K562 (cell line): ENCODE results near the gene OFD1. TPM values are rescaled to one million over a fixed set of nuclear protein-coding genes. Genes with fewer than 3 reads are reported as not detected.

Experiments
- ATAC-seq: fragments of 200-7000 bp; cut with Tn5 transposase; 3 replicates; pipeline ENCODE4 v1.9.1; 2020; ENCODE audit warnings: moderate library complexity
- BruUV-seq: library from RNA; stranded (reverse); fragments of 400-500 nt; replicated peaks from 2 replicates; lab custom pipeline; 2021; lab: Mats Ljungman, UMichigan
- CTCF ChIA-PET: fragments of 300-600 bp; formaldehyde crosslinking; extraction: SDS; loops from one replicate; lab custom pipeline; 2021; ENCODE audit warnings: low intra/inter-chr PET ratio; lab: Yijun Ruan, JAX
- POLR2A ChIA-PET: fragments of 300-600, 350-650 bp; sonication (Branson Sonifier 250); formaldehyde crosslinking; extraction: SDS; loops from one replicate; lab custom pipeline; 2021; ENCODE audit warnings: antibody characterized with exemption, inconsistent platforms; lab: Yijun Ruan, JAX
- DNase-seq, 4 experiments: peaks; one replicate each; pipeline versions ENCODE4 v3.0.0 to v3.0.0-alpha.2; 2011 to 2018; ENCODE audit warnings: low spot score in 3 of 4, mixed read lengths in 3 of 4; ENCODE audit errors: extremely low read depth in 1 of 4
- FAIRE-seq: peaks from 2 replicates; lab custom pipeline; 2011; peaks lifted over from hg19 to GRCh38; lab: Jason Lieb, UNC
- H2AFZ ChIP-seq: 2 replicates; pipeline ENCODE4 v1.6.0; 2011; ENCODE audit warnings: low read depth, low read length, control low read depth, inconsistent platforms
- H3K27ac ChIP-seq: fragments of 200-600 bp; 3 replicates; pipeline ENCODE4 v1.8.0; 2011; ENCODE audit warnings: low read depth, mild to moderate bottlenecking, control low read depth, inconsistent platforms, low read length, moderate library complexity, mixed read lengths; ENCODE audit errors: extremely low read depth
- H3K27me3 ChIP-seq, 2 experiments: fragments of 300-600 bp in 1 of 2; 2 replicates in 1 of 2; 3 replicates in 1 of 2; pipeline versions ENCODE4 v1.6.0 to v1.8.0; 2011; ENCODE audit warnings: inconsistent platforms in 2 of 2, low read length in 2 of 2, mild to moderate bottlenecking in 1 of 2, mixed read lengths in 1 of 2, moderate library complexity in 1 of 2; ENCODE audit not compliant: control insufficient read depth in 2 of 2, insufficient read depth in 2 of 2
- H3K36me3 ChIP-seq: fragments of 300-600 bp; 3 replicates; pipeline ENCODE4 v1.8.0; 2011; ENCODE audit warnings: mild to moderate bottlenecking, low read length, inconsistent platforms; ENCODE audit not compliant: control insufficient read depth, insufficient read depth
- H3K4me1 ChIP-seq, 2 experiments: fragments of 200-600 bp in 1 of 2; replicated peaks in 1 of 2; 2 replicates in 1 of 2; 3 replicates in 1 of 2; pipeline versions ENCODE4 v1.5.1 to v1.8.0; 2011; ENCODE audit warnings: inconsistent platforms in 2 of 2, low read length in 2 of 2, mild to moderate bottlenecking in 1 of 2, mixed read lengths in 1 of 2, moderate library complexity in 1 of 2; ENCODE audit not compliant: control insufficient read depth in 2 of 2, insufficient read depth in 2 of 2
- H3K4me2 ChIP-seq: 2 replicates; pipeline ENCODE4 v1.6.1; 2011; ENCODE audit warnings: low read length, control low read depth, inconsistent platforms, mixed read lengths; ENCODE audit not compliant: insufficient read depth
- H3K4me3 ChIP-seq: fragments of 200-600 bp; sonication (generic), shearing (Covaris generic); 2 replicates; pipeline ENCODE4 v1.5.1; 2016; ENCODE audit warnings: control low read depth, inconsistent platforms
- H3K79me2 ChIP-seq: fragments of 200-600 bp; 3 replicates; pipeline ENCODE4 v1.8.0; 2011; ENCODE audit warnings: low read length, inconsistent platforms; ENCODE audit not compliant: control insufficient read depth, insufficient read depth
- H3K9ac ChIP-seq, 2 experiments: 2 replicates each; pipeline versions ENCODE4 v1.6.0 to v1.6.1; 2011; ENCODE audit warnings: low read depth in 2 of 2, low read length in 2 of 2, control low read depth in 1 of 2, inconsistent platforms in 1 of 2, mild to moderate bottlenecking in 1 of 2, mixed read lengths in 1 of 2; ENCODE audit not compliant: insufficient read depth in 1 of 2
- H3K9me1 ChIP-seq: one replicate; pipeline ENCODE4 v1.6.0; 2011; ENCODE audit warnings: inconsistent platforms, mild to moderate bottlenecking, low read length, moderate library complexity; ENCODE audit not compliant: control insufficient read depth, insufficient read depth
- H3K9me3 ChIP-seq: replicated peaks from 2 replicates; pipeline ENCODE4 v1.5.1; 2011; ENCODE audit warnings: low read depth, low read length, inconsistent platforms; ENCODE audit not compliant: control insufficient read depth, insufficient read depth
- H4K20me1 ChIP-seq: replicated peaks from 2 replicates; pipeline ENCODE4 v1.6.1; 2011; ENCODE audit warnings: low read length, inconsistent platforms, mixed read lengths; ENCODE audit not compliant: control insufficient read depth, insufficient read depth
- ATF3 ChIP-seq, 2 experiments: fragments of 450-650 bp in 1 of 2; sonication (generic) in 1 of 2; formaldehyde crosslinking in 1 of 2; IDR thresholded peaks in 1 of 2; conservative IDR thresholded peaks in 1 of 2; 2 replicates each; pipeline versions ENCODE4 v1.6.1 to v1.8.1; 2016 to 2023; ENCODE audit warnings: mild to moderate bottlenecking in 2 of 2, moderate library complexity in 2 of 2, inconsistent platforms in 1 of 2, missing genetic modification reagents in 1 of 2
- CBX5 ChIP-seq: IDR thresholded peaks from 2 replicates; pipeline ENCODE4 v1.6.1; 2014; ENCODE audit warnings: low read depth, borderline replicate concordance
- CBX8 ChIP-seq: fragments of 200-600 bp; sonication (generic); IDR thresholded peaks from 2 replicates; pipeline ENCODE4 v1.6.1; 2012; ENCODE audit warnings: borderline replicate concordance, mixed run types, low read depth, mild to moderate bottlenecking, moderate library complexity, mixed read lengths, low read length, control low read depth, inconsistent platforms; ENCODE audit not compliant: poor library complexity, severe bottlenecking; ENCODE audit errors: extremely low read depth
- CTCFL ChIP-seq: IDR thresholded peaks from 2 replicates; pipeline ENCODE4 v1.6.1; 2011; ENCODE audit warnings: borderline replicate concordance, low read depth, mild to moderate bottlenecking, moderate library complexity, low read length; ENCODE audit not compliant: insufficient read depth, poor library complexity, severe bottlenecking
- HMBOX1 ChIP-seq: sonication (generic); IDR thresholded peaks from 2 replicates; pipeline ENCODE4 v1.6.1; 2016
- MTF1 ChIP-seq: fragments of 250-450 bp; sonication (Bioruptor Pico); IDR thresholded peaks from 2 replicates; pipeline ENCODE4 v1.9.0; 2021; ENCODE audit warnings: moderate library complexity, mild to moderate bottlenecking, inconsistent platforms, borderline replicate concordance
- MXI1 ChIP-seq: IDR thresholded peaks from 2 replicates; pipeline ENCODE4 v1.6.1; 2011; ENCODE audit warnings: low read depth, mild to moderate bottlenecking, improper control_type of control experiment, low read length
- RBM15 ChIP-seq: fragments of 200-400 bp; formaldehyde crosslinking; IDR thresholded peaks from 2 replicates; pipeline ENCODE4 v1.6.1; 2018; ENCODE audit warnings: mild to moderate bottlenecking, low read length, moderate library complexity; ENCODE audit not compliant: insufficient read depth
- SETDB1 ChIP-seq: IDR thresholded peaks from one replicate; pipeline ENCODE4 v1.6.1; 2012; ENCODE audit warnings: low read length, control low read depth, inconsistent platforms
- SMAD3 ChIP-seq: fragments of 450-650 bp; formaldehyde crosslinking; conservative IDR thresholded peaks from 2 replicates; pipeline ENCODE4 v1.4.0; 2020; ENCODE audit warnings: mild to moderate bottlenecking
- ZNF586 ChIP-seq: fragments of 450-650 bp; formaldehyde crosslinking; conservative IDR thresholded peaks from 2 replicates; pipeline ENCODE4 v1.4.0; 2020; ENCODE audit warnings: mild to moderate bottlenecking, moderate library complexity
- ZNF695 ChIP-seq: fragments of 450-650 bp; formaldehyde crosslinking; IDR thresholded peaks from 2 replicates; pipeline ENCODE4 v1.4.0; 2020; ENCODE audit warnings: mild to moderate bottlenecking, moderate library complexity
- WGBS: fragments of 100-300 bp; shearing (Covaris generic); methylation state at CpG from one replicate; pipeline ENCODE4 v1.1.6; 2016; ENCODE audit warnings: low coverage, mixed read lengths; ENCODE audit not compliant: insufficient coverage; ENCODE audit errors: missing lambda C conversion rate; 5-methylcytosine and 5-hydroxymethylcytosine counted together
- in situ Hi-C: fragments of 300-500 bp; cut with MboI; formaldehyde crosslinking; loops from 4 replicates; pipeline ENCODE4 v1.15.0; 2018; ENCODE audit warnings: inconsistent platforms, mixed read lengths
- intact Hi-C: fragments of 100-400 bp; cut with micrococcal nuclease; formaldehyde crosslinking; loops from 2 replicates; pipeline ENCODE4 v1.14.2; 2022
- polyA plus RNA-seq, 8 experiments: library from polyadenylated mRNA; depleted of rRNA in 4 of 8; stranded (reverse) in 5 of 8; unstranded in 3 of 8; fragments of >200 nt; fragmentation: Nextera tagmentation in 2 of 8; fragmentation: Illumina TruSeq in 1 of 8; extraction: Ambion mirVana in 2 of 8; extraction: Trizol in 1 of 8; gene quantifications; 2 replicates each; pipeline versions ENCODE4 v1.2.1 to v1.2.3, GENCODE V29; 2011 to 2014; ENCODE audit warnings: inconsistent platforms in 1 of 8, missing spikeins in 1 of 8
- total RNA-seq, 7 experiments: library from RNA; depleted of rRNA in 6 of 7; stranded (reverse); fragments of >200 nt in 6 of 7; fragmentation: Illumina TruSeq in 2 of 7; extraction: Trizol in 2 of 7; gene quantifications; 2 replicates each; pipeline versions ENCODE4 v1.2.1 to v1.2.3, GENCODE V29; 2011 to 2021; ENCODE audit warnings: low replicate concordance in 1 of 7

OFD1 gene
- total and polyA plus RNA-seq, 9 of the 15 experiments (the other 6 are each of a cell fraction or from before 2014, with no cell fraction given), result 22.0 to 49.1 (median 30.2) TPM

GRCh38 chrX:13699183-13699826 lies 35.2 kb upstream of the OFD1 start (continued):
- TF ChIP-seq HMBOX1, result peak; percentile 90
- no peak for TF ChIP-seq CBX8
- TF ChIP-seq ATF3 (IDR thresholded peaks at IDR 0.05), result peak; percentile 71
- no peak for TF ChIP-seq ATF3 (CRISPR knock-in tag; conservative IDR thresholded peaks at IDR 0.05)
- no peak for TF ChIP-seq SETDB1
- no peak for TF ChIP-seq ZNF586 (CRISPR knock-in tag)

- ATAC-seq, result no peak
- TF ChIP-seq CBX5, result no peak
- no peak for TF ChIP-seq SMAD3 (CRISPR knock-in tag)
- TF ChIP-seq ZNF695 (CRISPR knock-in tag), result no peak
- TF ChIP-seq MTF1 (CRISPR knock-in tag), result no peak
- no peak for TF ChIP-seq RBM15
- no peak for TF ChIP-seq CTCFL
- TF ChIP-seq MXI1, result no peak
- intact Hi-C loops, result no loop called here
- Histone ChIP-seq H3K36me3 (peaks cover 22% of the 10 kb centered on the region; the same call in 2 of the 3 replicates), H3K4me3 (no peak overlapping the region), H3K79me2 (peaks cover 93% of the 10 kb centered on the region), H4K20me1 (peaks cover 13% of the 10 kb centered on the region; the same call in 1 of the 2 replicates), H2AFZ (no peak overlapping the region), H3K9ac (no peak overlapping the region), H3K27ac (no peak overlapping the region), H3K4me1 (peaks cover 4 to 44% of the 10 kb centered on the region in 2 experiments), H3K27me3 (no peaks in the 10 kb centered on the region), H3K9me3 (no peaks in the 10 kb centered on the region), H3K9me1 (no peaks in the 10 kb centered on the region), H3K4me2 (no peak overlapping the region)
- POLR2A ChIA-PET, result no interaction called here
- 77% methylated on average over 4 of the region's 4 CpGs for WGBS
- no peak for DNase-seq
- CTCF ChIA-PET, result no interaction called here
- BruUV-seq, result no TSS peak
- in situ Hi-C loops, result no loop called here
- FAIRE-seq, result no peak
These were observed 34.2 kb upstream of the OFD1 start for GRCh38 chrX:13700380-13700779.
